Caco-2 (cell line): ENCODE measurements around the gene CD248. TPM values are rescaled to one million over a fixed set of nuclear protein-coding genes. Genes with fewer than 3 reads are reported as not detected.
A peak's percentile ranks its signal among the peaks of the same experiment; 100 is the strongest.

Experiments used
- BruUV-seq: library from RNA; stranded (reverse); fragments of 400-500 nt; replicated peaks from 2 replicates; lab custom pipeline; 2021; lab: Mats Ljungman, UMichigan
- CTCF ChIA-PET: fragments of 300-600 bp; sonication (Branson Sonifier 250); formaldehyde crosslinking; loops from one replicate; lab custom pipeline; 2022; ENCODE audit warnings: antibody characterized with exemption; lab: Charles Lee
- POLR2A ChIA-PET: fragments of 300-600 bp; sonication (Branson Sonifier 250); formaldehyde crosslinking; loops from one replicate; lab custom pipeline; 2022; ENCODE audit warnings: antibody characterized with exemption; lab: Charles Lee
- DNase-seq, 2 experiments: peaks; one replicate each; pipeline versions ENCODE4 v3.0.0 to v3.0.0-alpha.2; 2020 to 2022
- H3K27me3 ChIP-seq: replicated peaks from 2 replicates; pipeline ENCODE4 v1.6.0; 2011; ENCODE audit warnings: low read length; ENCODE audit not compliant: control insufficient read depth, insufficient read depth
- H3K36me3 ChIP-seq: 2 replicates; pipeline ENCODE4 v1.5.1; 2011; ENCODE audit warnings: low read length; ENCODE audit not compliant: control insufficient read depth, insufficient read depth
- H3K4me1 ChIP-seq: fragments of 250-450 bp; sonication (Bioruptor Pico); 2 replicates; pipeline ENCODE4 v1.5.1; 2020; ENCODE audit warnings: mild to moderate bottlenecking
- H3K4me3 ChIP-seq: 2 replicates; pipeline ENCODE4 v1.5.1; 2011; ENCODE audit warnings: low read depth, mild to moderate bottlenecking, control low read depth, low read length
- H3K9me3 ChIP-seq: fragments of 250-450 bp; sonication (Bioruptor Pico); 2 replicates; pipeline ENCODE4 v1.5.1; 2020; ENCODE audit warnings: mild to moderate bottlenecking, moderate library complexity
- H3K27ac Mint-ChIP-seq: one replicate; pipeline ENCODE4 v1.8.0; 2022; ENCODE audit warnings: mixed read lengths; ENCODE audit not compliant: unreplicated experiment
- H3K27me3 Mint-ChIP-seq: one replicate; pipeline ENCODE4 v1.8.0; 2022; ENCODE audit warnings: mixed read lengths; ENCODE audit not compliant: insufficient read depth, unreplicated experiment
- H3K36me3 Mint-ChIP-seq: one replicate; pipeline ENCODE4 v1.8.0; 2022; ENCODE audit warnings: mild to moderate bottlenecking, mixed read lengths; ENCODE audit not compliant: insufficient read depth, unreplicated experiment
- H3K4me1 Mint-ChIP-seq: one replicate; pipeline ENCODE4 v1.8.0; 2022; ENCODE audit warnings: low read depth, mixed read lengths; ENCODE audit not compliant: unreplicated experiment
- H3K4me3 Mint-ChIP-seq: one replicate; pipeline ENCODE4 v1.8.0; 2022; ENCODE audit warnings: mild to moderate bottlenecking, moderate library complexity, mixed read lengths; ENCODE audit not compliant: unreplicated experiment
- H3K9me3 Mint-ChIP-seq: one replicate; pipeline ENCODE4 v1.8.0; 2022; ENCODE audit warnings: mixed read lengths; ENCODE audit not compliant: unreplicated experiment
- intact Hi-C: fragments of 100-400 bp; cut with micrococcal nuclease; formaldehyde crosslinking; loops from one replicate; pipeline ENCODE4 v1.10.0; 2022; ENCODE audit not compliant: unreplicated experiment
- total RNA-seq: library from RNA; stranded (reverse); gene quantifications from 2 replicates; pipeline ENCODE4 v1.2.3, GENCODE V29; 2022
- TF ChIP-seq, protein P1 (sequence below), 2 experiments: fragments of 200-600 bp in 1 of 2; IDR thresholded peaks; 1 replicate in 1 of 2; 2 replicates in 1 of 2; pipeline versions ENCODE4 v1.5.1 to v1.8.0; 2011 to 2022; ENCODE audit warnings: antibody characterized with exemption in 1 of 2, control low read depth in 1 of 2, inconsistent platforms in 1 of 2, low read depth in 1 of 2, low read length in 1 of 2, mild to moderate bottlenecking in 1 of 2, moderate library complexity in 1 of 2; ENCODE audit not compliant: insufficient read depth in 1 of 2, severe bottlenecking in 1 of 2, unreplicated experiment in 1 of 2

Gene CD248
- total RNA-seq, 1 experiment from 2014 or later, result 0.27 TPM

DNA sequence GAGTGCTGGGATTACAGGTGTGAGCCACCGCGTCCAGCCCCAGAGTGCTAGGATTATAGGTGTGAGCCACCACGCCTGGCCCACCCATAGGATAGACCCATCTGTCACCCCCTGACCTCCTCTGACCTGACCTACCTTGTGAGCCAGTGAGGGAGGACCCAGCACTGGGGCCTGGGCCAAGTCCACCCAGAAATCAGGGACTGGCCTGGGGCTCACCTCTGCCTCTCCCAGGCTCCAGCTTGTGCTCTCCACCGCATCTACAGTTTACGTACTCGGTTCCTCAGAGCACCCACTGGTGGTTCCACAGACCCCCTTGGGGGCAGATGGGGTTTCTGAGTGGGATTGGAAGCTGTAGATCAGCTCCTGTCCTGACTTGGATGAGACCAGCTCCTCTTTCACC, 48.3 kb upstream of the CD248 start:
- POLR2A ChIA-PET, result interaction anchor here (1.1 kb wide), 1 partner anchor 76 kb away, joined by 3 read pairs; the partner anchor contains the start of gene YIF1A
- peaks cover 14% of the 10 kb centered on the region for H3K4me1 Mint-ChIP-seq
- peak overlapping the region; percentile 57 for H3K27ac Mint-ChIP-seq

DNA sequence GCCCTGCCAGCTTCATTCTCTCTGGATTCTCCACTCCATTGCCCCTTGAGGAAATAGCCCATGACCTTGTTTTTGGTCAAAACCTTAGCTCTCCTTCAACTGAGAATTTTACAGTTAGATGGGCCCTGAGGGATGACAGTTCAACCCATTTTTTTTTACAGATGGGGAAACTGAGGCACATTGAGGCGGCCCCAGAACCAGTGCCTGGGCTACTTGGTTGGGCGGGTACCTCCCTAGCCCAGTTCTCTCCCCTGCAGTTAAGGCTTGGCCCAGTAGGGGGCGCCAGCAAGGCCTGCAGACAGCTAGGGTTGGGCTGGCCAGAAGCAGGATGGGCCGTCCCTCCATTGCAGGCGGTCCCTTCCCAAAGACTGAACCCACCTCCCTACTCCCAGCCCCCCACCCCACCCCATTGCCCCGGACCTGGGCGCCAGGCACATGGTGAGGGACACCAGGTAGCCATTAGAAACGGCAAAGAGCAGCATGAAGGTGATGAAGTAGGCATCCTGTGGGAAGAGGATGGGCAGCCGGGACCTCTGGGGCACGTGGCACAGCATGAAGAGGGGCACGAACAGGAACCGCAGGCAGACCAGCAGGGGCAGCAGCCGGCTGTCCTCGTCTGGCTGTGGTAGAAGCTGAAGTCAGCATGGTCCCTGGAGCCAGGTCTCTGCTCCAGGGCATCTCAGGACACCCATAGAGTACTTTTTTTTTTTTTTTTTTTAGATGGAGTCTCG, 47.1 kb upstream of the CD248 start:
- H3K4me3 Mint-ChIP-seq, result no peak overlapping the region
- H3K36me3 Mint-ChIP-seq, result peaks cover 100% of the 10 kb centered on the region
- CTCF ChIA-PET, result interaction anchor here (0.6 kb wide), 2 partner anchors 53 to 264 kb away, joined by 3 to 4 read pairs; no protein-coding TSS in a partner anchor
- TF ChIP-seq, protein P1, sequence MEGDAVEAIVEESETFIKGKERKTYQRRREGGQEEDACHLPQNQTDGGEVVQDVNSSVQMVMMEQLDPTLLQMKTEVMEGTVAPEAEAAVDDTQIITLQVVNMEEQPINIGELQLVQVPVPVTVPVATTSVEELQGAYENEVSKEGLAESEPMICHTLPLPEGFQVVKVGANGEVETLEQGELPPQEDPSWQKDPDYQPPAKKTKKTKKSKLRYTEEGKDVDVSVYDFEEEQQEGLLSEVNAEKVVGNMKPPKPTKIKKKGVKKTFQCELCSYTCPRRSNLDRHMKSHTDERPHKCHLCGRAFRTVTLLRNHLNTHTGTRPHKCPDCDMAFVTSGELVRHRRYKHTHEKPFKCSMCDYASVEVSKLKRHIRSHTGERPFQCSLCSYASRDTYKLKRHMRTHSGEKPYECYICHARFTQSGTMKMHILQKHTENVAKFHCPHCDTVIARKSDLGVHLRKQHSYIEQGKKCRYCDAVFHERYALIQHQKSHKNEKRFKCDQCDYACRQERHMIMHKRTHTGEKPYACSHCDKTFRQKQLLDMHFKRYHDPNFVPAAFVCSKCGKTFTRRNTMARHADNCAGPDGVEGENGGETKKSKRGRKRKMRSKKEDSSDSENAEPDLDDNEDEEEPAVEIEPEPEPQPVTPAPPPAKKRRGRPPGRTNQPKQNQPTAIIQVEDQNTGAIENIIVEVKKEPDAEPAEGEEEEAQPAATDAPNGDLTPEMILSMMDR (IDR thresholded peaks at IDR 0.05; ENCODE audit: insufficient read depth in 1 of 2, low read depth in 1 of 2, low read length in 1 of 2, severe bottlenecking in 1 of 2, unreplicated experiment in 1 of 2), result peak; percentile 88 to 90
- H3K4me1 Mint-ChIP-seq, result peaks cover 12% of the 10 kb centered on the region
- Histone ChIP-seq H3K9me3 (no peaks in the 10 kb centered on the region), H3K27me3 (no peaks in the 10 kb centered on the region), H3K4me3 (no peak overlapping the region), H3K36me3 (peaks cover 7% of the 10 kb centered on the region; the same call in 1 of the 2 replicates), H3K4me1 (peaks cover 9% of the 10 kb centered on the region)
- POLR2A ChIA-PET, result interaction anchor here (1.1 kb wide), 1 partner anchor 10 kb away, joined by 3 read pairs; no protein-coding TSS in a partner anchor
- H3K27ac Mint-ChIP-seq, result peak overlapping the region; percentile 48
- intact Hi-C loops, result no loop called here
- H3K27me3 Mint-ChIP-seq, result no peaks in the 10 kb centered on the region
- BruUV-seq, result no TSS peak
- peak; percentile 75 to 83 for DNase-seq
- H3K9me3 Mint-ChIP-seq, result no peaks in the 10 kb centered on the region

More for the DNA sequence above, 48.3 kb upstream of the CD248 start:
- Mint-ChIP-seq H3K9me3 (no peaks in the 10 kb centered on the region), H3K27me3 (no peaks in the 10 kb centered on the region), H3K4me3 (no peak overlapping the region), H3K36me3 (peaks cover 100% of the 10 kb centered on the region)
- peak in 1 of 2 experiments; percentile 33 for DNase-seq
- H3K4me3 ChIP-seq, result no peak overlapping the region
- no peaks in the 10 kb centered on the region for H3K27me3 ChIP-seq
- BruUV-seq, result no TSS peak
- TF ChIP-seq, protein P1 (IDR thresholded peaks at IDR 0.05; ENCODE audit: insufficient read depth in 1 of 2, low read depth in 1 of 2, low read length in 1 of 2, severe bottlenecking in 1 of 2, unreplicated experiment in 1 of 2), result no peak
- intact Hi-C loops, result no loop called here
- peaks cover 7% of the 10 kb centered on the region; the same call in 1 of the 2 replicates for H3K36me3 ChIP-seq
- H3K9me3 ChIP-seq, result no peaks in the 10 kb centered on the region
- H3K4me1 ChIP-seq, result peaks cover 7% of the 10 kb centered on the region
- CTCF ChIA-PET, result interaction anchor here (0.9 to 1.6 kb wide), 2 partner anchors 21 to 53 kb away, joined by 4 to 6 read pairs; no protein-coding TSS in a partner anchor

DNA sequence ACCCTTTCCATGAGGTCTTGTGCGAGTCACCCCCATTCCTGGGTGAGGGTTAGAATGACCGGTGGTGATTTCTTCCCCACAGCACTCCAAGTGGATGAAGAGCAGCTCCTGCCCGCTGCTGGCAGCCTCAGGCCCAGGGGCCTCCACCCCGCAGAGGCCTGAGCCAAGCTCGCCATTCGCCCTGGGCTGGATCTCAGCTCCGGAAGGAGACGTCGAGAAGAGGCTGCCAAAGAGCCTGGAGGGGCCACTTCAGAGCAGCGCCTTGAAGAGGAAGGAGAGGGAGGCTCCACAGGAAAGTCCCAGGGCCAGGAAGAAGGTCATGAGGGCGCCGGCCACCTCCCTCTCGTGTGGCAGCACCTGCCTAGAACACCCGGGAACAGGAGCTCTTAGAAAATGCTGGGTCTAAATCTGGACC, 46.4 kb upstream of the CD248 start:
- peaks cover 9% of the 10 kb centered on the region for H3K4me1 ChIP-seq
- peaks cover 6% of the 10 kb centered on the region; the same call in 1 of the 2 replicates for H3K36me3 ChIP-seq
- Mint-ChIP-seq H3K4me3 (no peak overlapping the region), H3K9me3 (no peaks in the 10 kb centered on the region), H3K36me3 (peaks cover 100% of the 10 kb centered on the region), H3K27ac (peak overlapping the region; percentile 48), H3K4me1 (peaks cover 12% of the 10 kb centered on the region), H3K27me3 (no peaks in the 10 kb centered on the region)
- no peaks in the 10 kb centered on the region for H3K27me3 ChIP-seq
- CTCF ChIA-PET, result interaction anchor here (0.6 kb wide), 1 partner anchor 52 kb away, joined by 3 read pairs; no protein-coding TSS in a partner anchor
- peak in 1 of 2 experiments; percentile 40 for DNase-seq
- no peaks in the 10 kb centered on the region for H3K9me3 ChIP-seq
- intact Hi-C loops, result no loop called here
- TF ChIP-seq, protein P1 (IDR thresholded peaks at IDR 0.05; ENCODE audit: insufficient read depth in 1 of 2, low read depth in 1 of 2, low read length in 1 of 2, severe bottlenecking in 1 of 2, unreplicated experiment in 1 of 2), result no peak
- H3K4me3 ChIP-seq, result no peak overlapping the region
- POLR2A ChIA-PET, result interaction anchor here (0.6 to 1.1 kb wide), 2 partner anchors 9 to 10 kb away, joined by 3 read pairs; no protein-coding TSS in a partner anchor
- BruUV-seq, result no TSS peak
